ENCODE results near the gene CCNI.

DNA sequence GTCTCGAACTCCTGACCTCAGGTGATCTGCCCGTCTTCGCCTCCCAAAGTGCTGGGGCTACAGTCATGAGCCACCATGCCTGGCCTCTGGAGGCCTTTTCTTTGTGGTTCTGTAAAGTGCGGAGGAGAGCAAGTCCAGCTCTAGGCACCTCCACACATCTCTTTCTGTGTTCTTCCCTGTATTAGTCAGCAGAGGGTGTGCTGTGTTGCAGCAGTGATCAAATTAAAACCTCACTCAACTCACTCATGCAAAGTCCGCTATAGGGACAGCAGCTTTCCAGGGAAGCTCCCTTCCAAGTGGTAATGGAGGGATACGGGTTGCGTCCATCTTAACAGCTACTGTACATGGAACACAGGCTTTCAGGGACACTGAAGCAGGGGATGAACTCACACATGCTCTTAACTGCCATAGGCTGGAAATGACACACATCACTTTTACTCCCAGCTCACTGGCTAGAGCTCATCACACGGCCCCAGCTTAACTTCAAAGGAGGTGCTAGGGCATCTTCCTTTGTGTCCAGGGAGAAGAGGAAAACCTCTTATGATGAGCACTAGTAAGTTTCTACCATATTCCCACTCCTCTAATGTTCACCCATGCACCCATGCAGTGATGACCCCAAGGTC lies 45.2 kb upstream of the CCNI start:
- TF ChIP-seq, protein P1, sequence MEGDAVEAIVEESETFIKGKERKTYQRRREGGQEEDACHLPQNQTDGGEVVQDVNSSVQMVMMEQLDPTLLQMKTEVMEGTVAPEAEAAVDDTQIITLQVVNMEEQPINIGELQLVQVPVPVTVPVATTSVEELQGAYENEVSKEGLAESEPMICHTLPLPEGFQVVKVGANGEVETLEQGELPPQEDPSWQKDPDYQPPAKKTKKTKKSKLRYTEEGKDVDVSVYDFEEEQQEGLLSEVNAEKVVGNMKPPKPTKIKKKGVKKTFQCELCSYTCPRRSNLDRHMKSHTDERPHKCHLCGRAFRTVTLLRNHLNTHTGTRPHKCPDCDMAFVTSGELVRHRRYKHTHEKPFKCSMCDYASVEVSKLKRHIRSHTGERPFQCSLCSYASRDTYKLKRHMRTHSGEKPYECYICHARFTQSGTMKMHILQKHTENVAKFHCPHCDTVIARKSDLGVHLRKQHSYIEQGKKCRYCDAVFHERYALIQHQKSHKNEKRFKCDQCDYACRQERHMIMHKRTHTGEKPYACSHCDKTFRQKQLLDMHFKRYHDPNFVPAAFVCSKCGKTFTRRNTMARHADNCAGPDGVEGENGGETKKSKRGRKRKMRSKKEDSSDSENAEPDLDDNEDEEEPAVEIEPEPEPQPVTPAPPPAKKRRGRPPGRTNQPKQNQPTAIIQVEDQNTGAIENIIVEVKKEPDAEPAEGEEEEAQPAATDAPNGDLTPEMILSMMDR (IDR thresholded peaks at IDR 0.05): no peak
- TF ChIP-seq POLR2A (IDR thresholded peaks at IDR 0.05): no peak

All from testis (tissue), 2 donors.